ENCODE results near the gene HOXC11. TPM values are rescaled to one million over a fixed set of nuclear protein-coding genes. Genes with fewer than 3 reads are reported as not detected.

Gene HOXC11
- total and polyA plus RNA-seq, 4 experiments from 2014 or later: not detected

GRCh38 chr12:54009171-54010052 lies 36.5 kb downstream of the HOXC11 start:
- Mint-ChIP-seq H3K27me3 (peaks cover 62 to 81% of the 10 kb centered on the region in 2 donors), H3K9me3 (peaks cover 0 to 2% (median 0%) of the 10 kb centered on the region in 8 donors), H3K36me3 (no peaks in the 10 kb centered on the region), H3K27ac (peak overlapping the region in 2 of 7 donors; percentile 61 to 78), H3K4me1 (peaks cover 16 to 56% (median 30%) of the 10 kb centered on the region in 4 donors), H3K4me3 (peak overlapping the region; percentile 1 to 89 (median 68))
- Histone ChIP-seq H3K27me3 (ENCODE audit: insufficient read depth, low read length) (peaks cover 77% of the 10 kb centered on the region), H3K4me3 (ENCODE audit: low read length in 2 of 2) (no peak overlapping the region), H3K9me3 (ENCODE audit: control insufficient read depth in 1 of 2, low read length in 2 of 2) (no peaks in the 10 kb centered on the region), H3K4me1 (ENCODE audit: insufficient read depth, low read length) (peaks cover 23% of the 10 kb centered on the region), H3K27ac (ENCODE audit: low read depth, low read length) (no peak overlapping the region), H3K36me3 (ENCODE audit: insufficient read depth, low read length) (no peaks in the 10 kb centered on the region)
- ChIA-PET POLR2A (ENCODE audit: partially characterized antibody) (interaction anchor here (0.7 to 4.2 kb wide), 6 partner anchors 8 to 207 kb away, joined by 3 to 19 read pairs (median 6); partner anchors contain the start of genes HOXC9 and SMUG1), CTCF (ENCODE audit: partially characterized antibody) (interaction anchor here (1.2 to 6.9 kb wide), 7 partner anchors 13 to 206 kb away, joined by 3 to 109 read pairs (median 32); partner anchors contain the start of genes HOXC5 and SMUG1)
- peak in 1 of 5 donors; percentile 40 for DNase-seq
- intact Hi-C loops (cut with micrococcal nuclease): loop anchor here (5.0 kb wide), 1 partner anchor 368 kb away; no protein-coding TSS in a partner anchor

GRCh38 chr12:54010053-54010971 lies 37.4 kb downstream of the HOXC11 start:
- Mint-ChIP-seq H3K27ac (peak overlapping the region in 2 of 7 donors; percentile 78), H3K36me3 (no peaks in the 10 kb centered on the region), H3K9me3 (peaks cover 0 to 3% (median 0%) of the 10 kb centered on the region in 8 donors), H3K4me1 (peaks cover 16 to 63% (median 36%) of the 10 kb centered on the region in 4 donors), H3K4me3 (peak overlapping the region in 5 of 8 donors; percentile 18 to 89 (median 22)), H3K27me3 (peaks cover 65 to 83% of the 10 kb centered on the region in 2 donors)
- Histone ChIP-seq H3K27me3 (ENCODE audit: insufficient read depth, low read length) (peaks cover 77% of the 10 kb centered on the region), H3K9me3 (ENCODE audit: control insufficient read depth in 1 of 2, low read length in 2 of 2) (no peaks in the 10 kb centered on the region), H3K4me3 (ENCODE audit: low read length in 2 of 2) (no peak overlapping the region), H3K27ac (ENCODE audit: low read depth, low read length) (no peak overlapping the region), H3K36me3 (ENCODE audit: insufficient read depth, low read length) (no peaks in the 10 kb centered on the region), H3K4me1 (ENCODE audit: insufficient read depth, low read length) (peaks cover 30% of the 10 kb centered on the region)
- ChIA-PET CTCF (ENCODE audit: partially characterized antibody) (interaction anchor here (1.3 to 6.9 kb wide), 2 partner anchors 190 to 197 kb away, joined by 3 to 93 read pairs; no protein-coding TSS in a partner anchor), POLR2A (ENCODE audit: partially characterized antibody) (interaction anchor here (1.7 kb wide), 1 partner anchor 10 kb away, joined by 6 read pairs; the partner anchor contains the start of gene HOXC9)
- intact Hi-C loops (cut with micrococcal nuclease): no loop called here
- no peak for DNase-seq

GRCh38 chr12:54010972-54011664 lies 38.2 kb downstream of the HOXC11 start:
- H3K4me1 Mint-ChIP-seq: peaks cover 12 to 57% (median 32%) of the 10 kb centered on the region in 4 donors
- peaks cover 62 to 78% of the 10 kb centered on the region in 2 donors for H3K27me3 Mint-ChIP-seq
- POLR2A ChIA-PET (ENCODE audit: partially characterized antibody): interaction anchor here (0.6 kb wide), 1 partner anchor 192 kb away, joined by 3 read pairs; no protein-coding TSS in a partner anchor

GRCh38 chr12:54011665-54012532 lies 39.0 kb downstream of the HOXC11 start:
- H3K36me3 Mint-ChIP-seq: no peaks in the 10 kb centered on the region

More at GRCh38 chr12:54010972-54011664, 38.2 kb downstream of the HOXC11 start:
- no peaks in the 10 kb centered on the region for H3K9me3 ChIP-seq (ENCODE audit: control insufficient read depth in 1 of 2, low read length in 2 of 2)
- H3K4me3 ChIP-seq (ENCODE audit: low read length in 2 of 2): no peak overlapping the region
- H3K36me3 ChIP-seq (ENCODE audit: insufficient read depth, low read length): no peaks in the 10 kb centered on the region
- H3K27me3 ChIP-seq (ENCODE audit: insufficient read depth, low read length): peaks cover 81% of the 10 kb centered on the region
- intact Hi-C loops (cut with micrococcal nuclease): no loop called here
- Mint-ChIP-seq H3K27ac (peak overlapping the region in 2 of 7 donors; percentile 39 to 62), H3K9me3 (peaks cover 0 to 3% (median 0%) of the 10 kb centered on the region in 8 donors), H3K4me3 (peak overlapping the region in 2 of 8 donors; percentile 23 to 68), H3K36me3 (no peaks in the 10 kb centered on the region)
- no peak for DNase-seq
- H3K27ac ChIP-seq (ENCODE audit: low read depth, low read length): no peak overlapping the region
- peaks cover 28% of the 10 kb centered on the region for H3K4me1 ChIP-seq (ENCODE audit: insufficient read depth, low read length)
- CTCF ChIA-PET (ENCODE audit: partially characterized antibody): interaction anchor here (0.7 to 1.3 kb wide), 2 partner anchors 196 to 301 kb away, joined by 3 read pairs; no protein-coding TSS in a partner anchor

GRCh38 chr12:54012631-54013409 lies 39.9 kb downstream of the HOXC11 start:
- POLR2A ChIA-PET (ENCODE audit: partially characterized antibody): no interaction called here
- Histone ChIP-seq H3K27ac (ENCODE audit: low read depth, low read length) (no peak overlapping the region), H3K9me3 (ENCODE audit: control insufficient read depth in 1 of 2, low read length in 2 of 2) (no peaks in the 10 kb centered on the region), H3K4me3 (ENCODE audit: low read length in 2 of 2) (no peak overlapping the region), H3K4me1 (ENCODE audit: insufficient read depth, low read length) (peaks cover 25% of the 10 kb centered on the region), H3K27me3 (ENCODE audit: insufficient read depth, low read length) (peaks cover 70% of the 10 kb centered on the region), H3K36me3 (ENCODE audit: insufficient read depth, low read length) (no peaks in the 10 kb centered on the region)
- Mint-ChIP-seq H3K4me3 (peak overlapping the region in 1 of 8 donors; percentile 47), H3K36me3 (peaks cover 0 to 1% of the 10 kb centered on the region in 2 donors), H3K4me1 (peaks cover 16 to 54% (median 32%) of the 10 kb centered on the region in 4 donors), H3K9me3 (peaks cover 0 to 3% (median 0%) of the 10 kb centered on the region in 8 donors), H3K27ac (peak overlapping the region in 1 of 7 donors; percentile 51), H3K27me3 (peaks cover 58 to 72% of the 10 kb centered on the region in 2 donors)
- CTCF ChIA-PET (ENCODE audit: partially characterized antibody): interaction anchor here (1.0 to 1.6 kb wide), 4 partner anchors 179 to 194 kb away, joined by 3 to 6 read pairs (median 5); no protein-coding TSS in a partner anchor
- no peak for DNase-seq
- intact Hi-C loops (cut with micrococcal nuclease): no loop called here

More at GRCh38 chr12:54011665-54012532, 39.0 kb downstream of the HOXC11 start:
- Histone ChIP-seq H3K4me3 (ENCODE audit: low read length in 2 of 2) (no peak overlapping the region), H3K27ac (ENCODE audit: low read depth, low read length) (no peak overlapping the region), H3K36me3 (ENCODE audit: insufficient read depth, low read length) (no peaks in the 10 kb centered on the region), H3K9me3 (ENCODE audit: control insufficient read depth in 1 of 2, low read length in 2 of 2) (no peaks in the 10 kb centered on the region), H3K27me3 (ENCODE audit: insufficient read depth, low read length) (peaks cover 76% of the 10 kb centered on the region), H3K4me1 (ENCODE audit: insufficient read depth, low read length) (peaks cover 20% of the 10 kb centered on the region)
- ChIA-PET POLR2A (ENCODE audit: partially characterized antibody) (no interaction called here), CTCF (ENCODE audit: partially characterized antibody) (interaction anchor here (0.7 to 1.6 kb wide), 3 partner anchors 180 to 301 kb away, joined by 3 to 6 read pairs (median 4); no protein-coding TSS in a partner anchor)
- peaks cover 0 to 3% (median 0%) of the 10 kb centered on the region in 8 donors for H3K9me3 Mint-ChIP-seq
- peaks cover 59 to 74% of the 10 kb centered on the region in 2 donors for H3K27me3 Mint-ChIP-seq
- intact Hi-C loops (cut with micrococcal nuclease): no loop called here
- peaks cover 9 to 52% (median 27%) of the 10 kb centered on the region in 4 donors for H3K4me1 Mint-ChIP-seq
- peak overlapping the region in 2 of 8 donors; percentile 23 to 43 for H3K4me3 Mint-ChIP-seq
- DNase-seq: no peak
- peak overlapping the region in 1 of 7 donors; percentile 39 for H3K27ac Mint-ChIP-seq

Data from CD4-positive, alpha-beta memory T cell (primary cell).